ENCODE data around the gene P2RY14.

DNA sequence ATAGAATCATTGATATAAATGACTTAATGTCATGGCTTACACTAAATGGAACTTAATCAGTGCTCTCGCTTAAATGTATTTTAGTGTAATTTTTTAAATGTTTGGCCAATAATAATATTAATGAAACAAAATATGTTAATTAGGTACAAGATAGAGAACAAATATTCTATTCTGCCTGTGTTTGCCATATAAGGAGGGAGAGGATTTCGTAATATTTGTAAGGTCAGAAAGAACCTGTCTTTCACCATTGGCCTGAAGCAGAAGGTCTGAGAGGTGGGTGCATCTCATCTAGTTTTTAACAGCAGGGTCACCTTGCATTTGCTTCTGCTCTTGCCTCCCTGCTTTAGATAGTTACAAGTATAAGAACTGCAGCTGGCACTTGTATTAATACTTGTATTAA is 35.8 kb upstream of the P2RY14 start:
- TF ChIP-seq HMGXB4 (CRISPR knock-in tag; IDR thresholded peaks at IDR 0.05) (no peak), KAT7 (CRISPR knock-in tag; IDR thresholded peaks at IDR 0.05; ENCODE audit: borderline replicate concordance) (no peak), E2F1 (CRISPR knock-in tag; IDR thresholded peaks at IDR 0.05) (no peak), NFATC4 (CRISPR knock-in tag; IDR thresholded peaks at IDR 0.05) (no peak), GABPB1 (CRISPR knock-in tag; IDR thresholded peaks at IDR 0.05) (no peak)
- TF ChIP-seq, protein P1, sequence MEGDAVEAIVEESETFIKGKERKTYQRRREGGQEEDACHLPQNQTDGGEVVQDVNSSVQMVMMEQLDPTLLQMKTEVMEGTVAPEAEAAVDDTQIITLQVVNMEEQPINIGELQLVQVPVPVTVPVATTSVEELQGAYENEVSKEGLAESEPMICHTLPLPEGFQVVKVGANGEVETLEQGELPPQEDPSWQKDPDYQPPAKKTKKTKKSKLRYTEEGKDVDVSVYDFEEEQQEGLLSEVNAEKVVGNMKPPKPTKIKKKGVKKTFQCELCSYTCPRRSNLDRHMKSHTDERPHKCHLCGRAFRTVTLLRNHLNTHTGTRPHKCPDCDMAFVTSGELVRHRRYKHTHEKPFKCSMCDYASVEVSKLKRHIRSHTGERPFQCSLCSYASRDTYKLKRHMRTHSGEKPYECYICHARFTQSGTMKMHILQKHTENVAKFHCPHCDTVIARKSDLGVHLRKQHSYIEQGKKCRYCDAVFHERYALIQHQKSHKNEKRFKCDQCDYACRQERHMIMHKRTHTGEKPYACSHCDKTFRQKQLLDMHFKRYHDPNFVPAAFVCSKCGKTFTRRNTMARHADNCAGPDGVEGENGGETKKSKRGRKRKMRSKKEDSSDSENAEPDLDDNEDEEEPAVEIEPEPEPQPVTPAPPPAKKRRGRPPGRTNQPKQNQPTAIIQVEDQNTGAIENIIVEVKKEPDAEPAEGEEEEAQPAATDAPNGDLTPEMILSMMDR (IDR thresholded peaks at IDR 0.05): no peak
- TF ChIP-seq, protein P2, sequence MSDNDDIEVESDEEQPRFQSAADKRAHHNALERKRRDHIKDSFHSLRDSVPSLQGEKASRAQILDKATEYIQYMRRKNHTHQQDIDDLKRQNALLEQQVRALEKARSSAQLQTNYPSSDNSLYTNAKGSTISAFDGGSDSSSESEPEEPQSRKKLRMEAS (CRISPR knock-in tag; IDR thresholded peaks at IDR 0.05): no peak
- TF ChIP-seq, protein P3, sequence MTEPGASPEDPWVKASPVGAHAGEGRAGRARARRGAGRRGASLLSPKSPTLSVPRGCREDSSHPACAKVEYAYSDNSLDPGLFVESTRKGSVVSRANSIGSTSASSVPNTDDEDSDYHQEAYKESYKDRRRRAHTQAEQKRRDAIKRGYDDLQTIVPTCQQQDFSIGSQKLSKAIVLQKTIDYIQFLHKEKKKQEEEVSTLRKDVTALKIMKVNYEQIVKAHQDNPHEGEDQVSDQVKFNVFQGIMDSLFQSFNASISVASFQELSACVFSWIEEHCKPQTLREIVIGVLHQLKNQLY (CRISPR knock-in tag; IDR thresholded peaks at IDR 0.05): no peak
